Retinal pigment epithelial cell (primary cell): ENCODE data around the gene ROPN1.
"Not testable (repeated sequence)": the region's sequence is repeated elsewhere in the genome, so short reads cannot be mapped to it uniquely, and the experiment has no call there.

Source experiments
- DNase-seq: peaks from one replicate; pipeline ENCODE4 v3.0.0-alpha.2; 2010; ENCODE audit warnings: low read depth
- H3K4me3 ChIP-seq: 2 replicates; pipeline ENCODE4 v1.5.1; 2011; ENCODE audit warnings: mild to moderate bottlenecking, low read length, control low read depth, moderate library complexity
- CTCF ChIP-seq: conservative IDR thresholded peaks from 2 replicates; pipeline ENCODE4 v1.5.1; 2011; ENCODE audit warnings: low read depth, low read length, control low read depth, inconsistent platforms

ROPN1 gene

DNA sequence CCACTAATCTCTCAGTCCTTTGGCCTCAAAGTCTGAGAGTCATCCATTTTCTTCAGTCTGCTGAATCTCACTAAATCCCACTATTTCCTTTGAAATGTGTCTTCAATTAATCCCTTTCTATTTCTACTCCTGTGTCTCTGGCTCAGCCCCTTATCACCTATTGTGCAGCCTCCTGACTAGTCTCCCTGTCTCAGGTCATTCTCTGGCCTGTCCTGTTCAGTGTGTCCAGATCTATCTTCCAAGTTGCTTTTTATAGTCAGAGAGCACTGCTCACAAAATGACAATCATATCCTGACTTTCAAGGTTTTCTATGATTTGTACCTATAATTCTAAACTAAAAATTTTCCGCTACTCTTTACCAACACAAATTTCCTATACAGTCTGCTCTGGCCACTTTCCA is 7.6 kb downstream of the ROPN1 start:
- no peak for TF ChIP-seq CTCF
- H3K4me3 ChIP-seq, result no peak overlapping the region

GRCh38 chr3:123981317-123981716 is 10.6 kb downstream of the ROPN1 start:
- not testable (repeated sequence) for H3K4me3 ChIP-seq, DNase-seq

More for the DNA sequence above, 7.6 kb downstream of the ROPN1 start:
- DNase-seq, result no peak

DNA sequence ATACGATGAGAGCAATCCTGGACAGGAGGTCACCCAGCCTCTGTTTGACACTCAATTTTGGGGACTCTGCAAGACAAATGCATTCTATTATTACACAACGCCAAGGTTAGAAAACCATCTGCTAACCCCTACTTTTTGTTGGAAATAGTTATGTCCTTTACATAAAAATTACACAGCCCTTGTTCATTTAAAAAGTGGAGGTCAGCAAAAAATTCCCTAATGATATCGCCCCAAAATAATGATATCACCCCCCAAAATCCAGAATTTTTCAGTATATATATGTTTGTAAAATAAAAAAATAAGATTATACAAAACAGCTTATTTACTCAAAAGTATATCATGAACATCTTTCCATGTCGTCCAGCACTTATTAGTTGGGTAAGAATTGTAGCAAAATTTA is 11.4 kb downstream of the ROPN1 start:
- peak overlapping the region; percentile 58 for H3K4me3 ChIP-seq
- TF ChIP-seq CTCF, result no peak
- DNase-seq, result no peak

- not testable (repeated sequence) for DNase-seq
- TF ChIP-seq CTCF, result peak; percentile 61
- H3K4me3 ChIP-seq, result peak overlapping the region; percentile 58
Measured at GRCh38 chr3:123979525-123980501, 12.1 kb downstream of the ROPN1 start.

DNA sequence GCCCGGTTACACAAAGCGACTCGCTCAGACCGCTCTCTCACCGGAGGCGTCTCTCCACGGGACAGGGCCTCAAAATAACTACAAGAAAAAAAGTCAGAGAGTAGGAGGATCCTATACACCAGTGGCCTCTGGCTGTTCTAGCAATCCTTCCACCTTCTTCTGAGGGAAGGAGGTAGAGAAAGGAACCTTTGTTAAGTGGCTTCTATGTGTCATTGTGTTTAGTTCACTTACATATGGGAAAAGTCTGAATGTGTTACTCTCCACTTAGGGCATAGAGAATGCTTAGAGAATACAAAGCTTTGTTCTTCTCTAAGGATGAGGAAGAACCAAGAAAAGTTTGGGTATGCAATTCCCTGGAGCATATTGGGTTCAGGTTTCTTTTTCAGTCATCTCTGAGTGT is 15.0 kb downstream of the ROPN1 start:
- not testable (repeated sequence) for H3K4me3 ChIP-seq

GRCh38 chr3:123976181-123976898 is 15.6 kb downstream of the ROPN1 start:
- H3K4me3 ChIP-seq, result not testable (repeated sequence)
- peak; percentile 10 for DNase-seq

More for the DNA sequence above, 15.0 kb downstream of the ROPN1 start:
- DNase-seq, result not testable (repeated sequence)

DNA sequence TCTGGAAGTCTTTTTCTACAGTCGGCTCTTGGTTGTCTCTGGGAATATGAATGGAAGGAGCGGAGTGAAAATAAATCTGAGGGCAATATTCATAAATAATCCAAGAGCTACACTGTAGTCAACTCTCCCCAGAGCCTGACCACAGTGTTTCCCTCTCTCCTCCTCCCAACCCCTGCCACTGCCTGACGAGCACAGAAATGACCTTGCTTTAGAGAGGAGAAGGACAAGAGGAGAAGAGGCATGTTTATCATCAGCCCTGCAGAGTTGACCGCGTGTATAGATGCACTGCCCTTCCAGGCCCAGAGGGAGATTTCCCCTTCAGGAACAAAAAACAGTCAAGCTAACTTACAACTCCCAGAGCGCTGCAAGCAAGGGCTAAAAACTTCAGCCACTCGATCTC is 16.9 kb downstream of the ROPN1 start:
- DNase-seq, H3K4me3 ChIP-seq: not testable (repeated sequence)

DNA sequence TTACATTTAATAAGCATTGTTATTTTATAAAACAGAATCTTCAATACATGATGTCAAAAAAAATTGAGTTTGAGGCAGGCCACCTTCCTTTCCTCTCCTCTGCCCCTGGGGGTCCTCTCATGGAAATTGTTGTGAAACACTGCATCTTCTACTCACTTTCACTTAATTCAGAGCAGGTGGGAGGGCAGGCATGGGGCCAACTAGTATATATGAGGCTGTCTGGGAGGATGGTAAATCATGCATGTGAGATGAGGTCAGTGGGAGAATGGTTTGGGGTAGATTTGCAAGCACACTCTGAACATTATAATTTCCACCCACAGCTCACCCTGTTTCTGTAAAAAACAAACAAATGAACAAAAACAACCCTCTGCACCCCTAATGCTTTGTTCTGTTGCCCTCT is 20.5 kb downstream of the ROPN1 start:
- H3K4me3 ChIP-seq, result no peak overlapping the region
- no peak for TF ChIP-seq CTCF
- no peak for DNase-seq

DNA sequence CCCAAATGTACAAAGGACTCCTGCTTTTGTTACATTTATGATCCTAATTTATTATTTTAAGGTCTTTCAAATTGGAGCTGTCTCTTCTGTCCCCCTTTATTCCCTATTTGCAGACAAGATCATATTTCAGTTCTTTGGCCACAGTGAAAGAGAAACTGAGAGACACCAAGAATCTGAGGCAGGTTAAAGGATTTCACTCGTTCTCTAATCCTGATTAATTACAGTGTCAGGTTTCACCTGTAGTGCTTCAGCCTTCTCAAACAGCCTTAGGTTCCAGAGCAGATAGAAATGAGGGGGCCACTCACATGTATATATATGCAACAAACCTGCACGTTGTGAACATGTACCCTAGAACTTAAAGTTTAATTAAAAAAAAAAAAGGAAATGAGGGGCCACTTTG is 24.7 kb downstream of the ROPN1 start:
- not testable (repeated sequence) for DNase-seq, H3K4me3 ChIP-seq

GRCh38 chr3:123966799-123967198 is 25.1 kb downstream of the ROPN1 start:
- DNase-seq, H3K4me3 ChIP-seq: not testable (repeated sequence)

DNA sequence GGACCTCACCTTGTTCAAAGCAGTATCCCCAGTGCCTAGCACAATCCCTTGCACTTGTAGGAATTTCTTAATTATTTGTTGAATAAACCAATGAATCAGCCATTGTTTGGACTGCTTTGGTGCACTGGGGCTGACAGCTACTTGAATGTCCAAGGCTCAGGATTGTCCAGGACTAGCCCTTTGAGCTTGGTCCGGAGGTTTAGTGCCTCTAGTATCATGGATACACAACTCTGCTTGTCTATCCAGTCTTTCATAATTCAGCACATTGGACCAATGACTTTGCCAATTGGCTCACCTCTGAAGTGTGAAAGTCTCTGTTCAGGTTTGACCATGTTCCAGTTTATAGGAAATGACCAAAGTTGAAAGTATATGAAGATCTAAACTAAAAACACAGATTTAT is 27.1 kb downstream of the ROPN1 start:
- not testable (repeated sequence) for DNase-seq, H3K4me3 ChIP-seq
